ENCODE results near the gene KIAA0319L.

KIAA0319L gene

GRCh38 chr1:35535243-35535642 is 22.0 kb downstream of the KIAA0319L start:
- no peak for DNase-seq

GRCh38 chr1:35533586-35533985 is 23.6 kb downstream of the KIAA0319L start:
- no peak for DNase-seq

GRCh38 chr1:35532497-35533223 is 24.5 kb downstream of the KIAA0319L start:
- no peak for DNase-seq

- no peak for DNase-seq
Observed at GRCh38 chr1:35531368-35531767, 25.8 kb downstream of the KIAA0319L start.

- DNase-seq = no peak
Observed at GRCh38 chr1:35530946-35531345, 26.3 kb downstream of the KIAA0319L start.

- DNase-seq = no peak
Observed at GRCh38 chr1:35530168-35530567, 27.0 kb downstream of the KIAA0319L start.

GRCh38 chr1:35524106-35524505 is 33.1 kb downstream of the KIAA0319L start:
- no peak for DNase-seq

- no peak for DNase-seq
Observed at GRCh38 chr1:35519432-35519831, 37.8 kb downstream of the KIAA0319L start.

- no peak for DNase-seq
Observed at GRCh38 chr1:35518183-35518582, 39.0 kb downstream of the KIAA0319L start.

- no peak for DNase-seq
Observed at GRCh38 chr1:35511305-35511704, 45.9 kb downstream of the KIAA0319L start.

GRCh38 chr1:35509558-35509957 is 47.6 kb downstream of the KIAA0319L start:
- no peak for DNase-seq

- no peak for DNase-seq
Observed at GRCh38 chr1:35507947-35508346, 49.3 kb downstream of the KIAA0319L start.

GRCh38 chr1:35506960-35507912 is 50.0 kb downstream of the KIAA0319L start:
- DNase-seq = no peak

GRCh38 chr1:35505911-35506798 is 51.0 kb downstream of the KIAA0319L start:
- DNase-seq = no peak

GRCh38 chr1:35502242-35502641 is 55.0 kb downstream of the KIAA0319L start:
- DNase-seq = no peak

GRCh38 chr1:35500439-35500838 is 56.8 kb downstream of the KIAA0319L start:
- no peak for DNase-seq

GRCh38 chr1:35499652-35500176 is 57.5 kb downstream of the KIAA0319L start:
- DNase-seq = no peak

GRCh38 chr1:35499231-35499630 is 58.0 kb downstream of the KIAA0319L start:
- DNase-seq = no peak

GRCh38 chr1:35497571-35497970 is 59.6 kb downstream of the KIAA0319L start:
- no peak for DNase-seq

GRCh38 chr1:35490250-35490649 is 67.0 kb downstream of the KIAA0319L start:
- no peak for DNase-seq

GRCh38 chr1:35488336-35488735 is 68.9 kb downstream of the KIAA0319L start:
- no peak for DNase-seq

- no peak for DNase-seq
Observed at GRCh38 chr1:35486858-35487408, 70.3 kb downstream of the KIAA0319L start.

All from NCI-H510A (cell line).